SU-DHL-6 (cell line): ENCODE measurements around the gene KCP.

Source experiments
- H2AFZ ChIP-seq: fragments of 200-600 bp; sonication (generic); 2 replicates; pipeline ENCODE4 v1.6.1; 2014; ENCODE audit warnings: low read depth, mild to moderate bottlenecking, moderate library complexity, mixed read lengths, antibody characterized with exemption, low read length; ENCODE audit not compliant: severe bottlenecking
- H3F3A ChIP-seq: fragments of 200-600 bp; shearing (Covaris generic); 2 replicates; pipeline ENCODE4 v1.6.0; 2016; ENCODE audit warnings: antibody characterized with exemption, mild to moderate bottlenecking; ENCODE audit not compliant: insufficient read depth
- H3K27ac ChIP-seq: fragments of 200-600 bp; sonication (generic); 2 replicates; pipeline ENCODE4 v1.5.1; 2016; ENCODE audit warnings: low read depth, mild to moderate bottlenecking, low read length, moderate library complexity, mixed read lengths
- H3K27me3 ChIP-seq: fragments of 200-600 bp; sonication (generic), shearing (Covaris generic); 2 replicates; pipeline ENCODE4 v1.6.0; 2014; ENCODE audit warnings: mild to moderate bottlenecking, low read length
- H3K36me3 ChIP-seq: fragments of 200-600 bp; sonication (generic); 2 replicates; pipeline ENCODE4 v1.6.1; 2014; ENCODE audit warnings: mild to moderate bottlenecking, low read length, mixed read lengths
- H3K4me2 ChIP-seq: fragments of 300-600, 200-600 bp; shearing (Covaris generic), sonication (generic); 2 replicates; pipeline ENCODE4 v1.6.0; 2014; ENCODE audit warnings: low read length, low read depth, mild to moderate bottlenecking; ENCODE audit not compliant: poor library complexity, severe bottlenecking
- H3K4me3 ChIP-seq: fragments of 200-600 bp; sonication (generic); 2 replicates; pipeline ENCODE4 v1.5.1; 2014; ENCODE audit warnings: antibody characterized with exemption, low read length, mild to moderate bottlenecking, mixed read lengths; ENCODE audit not compliant: insufficient read depth, poor library complexity, severe bottlenecking
- H3K79me2 ChIP-seq: fragments of 200-600 bp; sonication (generic); 2 replicates; pipeline ENCODE4 v1.6.1; 2014; ENCODE audit warnings: mild to moderate bottlenecking, low read length, moderate library complexity; ENCODE audit not compliant: insufficient read depth
- H3K9ac ChIP-seq: fragments of 200-600 bp; sonication (generic); 2 replicates; pipeline ENCODE4 v1.7.0; 2014; ENCODE audit warnings: mild to moderate bottlenecking, low read length
- H3K9me2 ChIP-seq: fragments of 200-600 bp; sonication (generic); replicated peaks from 2 replicates; pipeline ENCODE4 v1.6.1; 2014; ENCODE audit warnings: low read length; ENCODE audit not compliant: insufficient read depth
- H3K9me3 ChIP-seq: fragments of 200-600 bp; sonication (generic); 2 replicates; pipeline ENCODE4 v1.6.1; 2014; ENCODE audit warnings: low read length, mixed read lengths; ENCODE audit not compliant: insufficient read depth
- H4K20me1 ChIP-seq: fragments of 200-600 bp; sonication (generic); 2 replicates; pipeline ENCODE4 v1.6.1; 2014; ENCODE audit warnings: low read depth, mild to moderate bottlenecking, antibody characterized with exemption, low read length, moderate library complexity, mixed read lengths
- EZH2phosphoT487 ChIP-seq: fragments of 200-600 bp; sonication (generic), shearing (Covaris generic); conservative IDR thresholded peaks from 2 replicates; pipeline ENCODE4 v1.6.1; 2018; ENCODE audit warnings: mild to moderate bottlenecking, antibody characterized with exemption, low read length, moderate library complexity, mixed read lengths
- TF ChIP-seq, protein P1 (sequence below): fragments of 200-600 bp; sonication (generic); IDR thresholded peaks from one replicate; pipeline ENCODE4 v1.5.1; 2017; ENCODE audit warnings: antibody characterized with exemption, mild to moderate bottlenecking, low read length, moderate library complexity; ENCODE audit not compliant: insufficient read depth, poor library complexity, severe bottlenecking

KCP gene

DNA sequence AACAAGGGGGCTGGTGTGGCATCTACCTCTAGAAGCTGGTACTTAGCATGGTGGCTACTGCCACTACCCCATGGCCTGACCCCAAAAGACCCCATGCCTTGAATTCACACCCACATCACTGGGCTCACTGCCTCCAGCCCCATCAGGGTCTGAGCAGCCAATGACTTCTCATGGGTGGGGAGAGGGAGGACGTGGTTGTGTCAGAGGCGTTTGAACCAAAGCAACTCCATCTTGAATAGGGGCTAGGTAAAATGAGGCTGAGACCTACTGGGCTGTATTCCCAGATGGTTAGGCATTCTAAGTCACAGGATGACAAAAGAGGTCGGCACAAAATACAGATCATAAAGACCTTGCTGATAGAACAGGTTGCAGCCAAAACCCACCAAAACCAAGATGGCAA is 15.2 kb downstream of the KCP start:
- Histone ChIP-seq H3K4me2 (no peak overlapping the region), H3K9me3 (0 out of 2 replicates have a peak, but pooled peaks cover 12% of the 10 kb centered on the region), H3F3A (no peaks in the 10 kb centered on the region), H3K9ac (no peak overlapping the region), H3K27me3 (no peaks in the 10 kb centered on the region), H3K79me2 (no peaks in the 10 kb centered on the region), H3K27ac (no peak overlapping the region), H3K9me2 (no peaks in the 10 kb centered on the region), H2AFZ (no peak overlapping the region), H4K20me1 (no peaks in the 10 kb centered on the region), H3K4me3 (no peak overlapping the region), H3K36me3 (no peaks in the 10 kb centered on the region; the same call in 1 of the 2 replicates)
- TF ChIP-seq, protein P1, sequence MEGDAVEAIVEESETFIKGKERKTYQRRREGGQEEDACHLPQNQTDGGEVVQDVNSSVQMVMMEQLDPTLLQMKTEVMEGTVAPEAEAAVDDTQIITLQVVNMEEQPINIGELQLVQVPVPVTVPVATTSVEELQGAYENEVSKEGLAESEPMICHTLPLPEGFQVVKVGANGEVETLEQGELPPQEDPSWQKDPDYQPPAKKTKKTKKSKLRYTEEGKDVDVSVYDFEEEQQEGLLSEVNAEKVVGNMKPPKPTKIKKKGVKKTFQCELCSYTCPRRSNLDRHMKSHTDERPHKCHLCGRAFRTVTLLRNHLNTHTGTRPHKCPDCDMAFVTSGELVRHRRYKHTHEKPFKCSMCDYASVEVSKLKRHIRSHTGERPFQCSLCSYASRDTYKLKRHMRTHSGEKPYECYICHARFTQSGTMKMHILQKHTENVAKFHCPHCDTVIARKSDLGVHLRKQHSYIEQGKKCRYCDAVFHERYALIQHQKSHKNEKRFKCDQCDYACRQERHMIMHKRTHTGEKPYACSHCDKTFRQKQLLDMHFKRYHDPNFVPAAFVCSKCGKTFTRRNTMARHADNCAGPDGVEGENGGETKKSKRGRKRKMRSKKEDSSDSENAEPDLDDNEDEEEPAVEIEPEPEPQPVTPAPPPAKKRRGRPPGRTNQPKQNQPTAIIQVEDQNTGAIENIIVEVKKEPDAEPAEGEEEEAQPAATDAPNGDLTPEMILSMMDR: no peak
- no peak for TF ChIP-seq EZH2phosphoT487

DNA sequence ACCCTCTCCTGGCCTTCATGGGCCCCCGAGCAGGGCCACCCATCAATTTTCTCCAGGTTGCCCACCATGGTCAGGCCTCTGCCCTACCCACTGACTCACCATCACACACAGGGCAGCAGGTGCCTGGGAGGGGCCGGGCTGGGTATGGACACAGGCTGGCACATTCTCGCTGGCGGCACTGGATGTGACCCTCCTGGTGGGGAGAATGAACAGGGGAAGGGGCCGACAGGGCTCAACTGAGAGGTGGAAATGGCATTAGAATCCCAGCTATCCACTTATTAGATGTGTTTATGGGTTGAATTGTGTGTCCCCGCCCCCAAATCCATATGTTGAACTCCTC is 16.4 kb downstream of the KCP start:
- no peak overlapping the region for H2AFZ ChIP-seq
- H3K9me3 ChIP-seq: 0 out of 2 replicates have a peak, but pooled peaks cover under 1% of the 10 kb centered on the region
- H3K79me2 ChIP-seq: no peaks in the 10 kb centered on the region
- no peaks in the 10 kb centered on the region; the same call in 1 of the 2 replicates for H3K36me3 ChIP-seq
- TF ChIP-seq EZH2phosphoT487: no peak
- TF ChIP-seq, protein P1: no peak
- no peaks in the 10 kb centered on the region for H3K9me2 ChIP-seq
- 0 out of 2 replicates have a peak, but pooled peaks cover 7% of the 10 kb centered on the region for H3F3A ChIP-seq
- H3K4me3 ChIP-seq: no peak overlapping the region
- no peaks in the 10 kb centered on the region for H3K27me3 ChIP-seq
- no peak overlapping the region for H3K4me2 ChIP-seq
- H3K27ac ChIP-seq: no peak overlapping the region
- H3K9ac ChIP-seq: no peak overlapping the region
- H4K20me1 ChIP-seq: no peaks in the 10 kb centered on the region

DNA sequence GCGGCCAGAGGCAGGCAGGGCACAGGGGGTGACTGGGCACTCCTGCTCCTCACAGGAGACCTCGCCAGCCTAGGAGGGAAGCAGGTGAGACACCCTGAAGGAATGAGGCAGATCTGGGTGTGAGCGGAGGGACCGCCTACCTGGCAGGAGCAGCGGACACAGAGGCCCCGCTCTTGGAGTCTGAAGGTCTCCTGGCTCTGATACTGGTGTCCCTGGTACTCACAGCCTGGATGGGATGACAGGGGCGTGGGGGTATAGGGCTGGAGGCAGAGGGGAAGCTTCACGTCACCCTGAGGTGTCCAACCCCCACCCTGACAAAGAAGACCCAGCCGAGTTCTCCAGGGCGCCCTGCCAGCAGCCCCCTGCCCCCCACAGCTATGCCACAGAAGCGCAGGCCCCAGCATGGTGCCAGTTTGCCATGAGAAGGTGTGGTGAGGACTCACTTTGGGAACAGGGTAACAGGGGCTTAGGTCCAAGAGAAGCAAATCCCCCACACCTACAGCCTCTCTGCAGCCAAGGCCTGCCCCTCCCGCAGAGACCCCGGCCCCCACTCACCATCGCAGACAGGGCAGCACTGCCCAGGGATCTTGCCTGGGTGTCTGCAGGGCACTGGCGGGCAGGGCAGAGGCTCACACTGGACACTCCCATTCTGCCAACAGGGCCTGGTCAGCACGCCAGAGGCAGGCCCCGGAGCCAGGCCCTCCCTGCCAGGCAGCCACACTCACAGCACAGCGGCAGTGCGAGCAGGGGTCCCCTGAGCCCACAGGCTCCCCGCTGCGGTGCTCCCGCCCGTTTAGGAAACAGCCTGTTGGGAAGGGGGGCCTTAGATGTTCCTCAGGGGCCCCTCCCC is 17.0 kb downstream of the KCP start:
- Histone ChIP-seq H4K20me1 (no peaks in the 10 kb centered on the region), H2AFZ (no peak overlapping the region), H3K27ac (no peak overlapping the region)

More for the DNA sequence above, 17.0 kb downstream of the KCP start:
- Histone ChIP-seq H3K36me3 (no peaks in the 10 kb centered on the region), H3F3A (0 out of 2 replicates have a peak, but pooled peaks cover 7% of the 10 kb centered on the region), H3K27me3 (no peaks in the 10 kb centered on the region), H3K4me2 (no peak overlapping the region), H3K4me3 (no peak overlapping the region), H3K9me2 (no peaks in the 10 kb centered on the region), H3K9ac (no peak overlapping the region), H3K79me2 (no peaks in the 10 kb centered on the region), H3K9me3 (no peaks in the 10 kb centered on the region)
- TF ChIP-seq EZH2phosphoT487: no peak
- TF ChIP-seq, protein P1: no peak
